ENCODE results near the gene EN2.

The EN2 gene

DNA sequence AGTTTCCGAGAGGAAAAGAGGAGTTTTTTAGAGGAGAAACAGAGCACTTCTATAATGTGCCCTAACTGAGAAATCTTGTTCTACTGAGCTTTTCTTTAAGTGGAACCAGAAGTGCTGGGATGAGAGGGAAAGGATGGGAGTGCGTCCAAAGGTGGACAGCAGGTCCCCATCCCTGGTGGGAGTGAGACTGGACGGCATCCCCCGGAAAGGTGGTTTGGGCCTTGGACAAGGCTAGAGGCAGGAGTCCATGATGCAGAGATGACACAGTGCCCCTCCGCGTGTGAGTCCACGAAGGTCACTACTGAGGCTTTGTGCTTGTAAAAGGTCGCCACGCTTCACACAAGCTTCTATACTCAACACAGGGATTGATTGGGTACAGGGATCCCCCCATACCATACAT is 6.1 kb upstream of the EN2 start:
- no peak for FAIRE-seq

DNA sequence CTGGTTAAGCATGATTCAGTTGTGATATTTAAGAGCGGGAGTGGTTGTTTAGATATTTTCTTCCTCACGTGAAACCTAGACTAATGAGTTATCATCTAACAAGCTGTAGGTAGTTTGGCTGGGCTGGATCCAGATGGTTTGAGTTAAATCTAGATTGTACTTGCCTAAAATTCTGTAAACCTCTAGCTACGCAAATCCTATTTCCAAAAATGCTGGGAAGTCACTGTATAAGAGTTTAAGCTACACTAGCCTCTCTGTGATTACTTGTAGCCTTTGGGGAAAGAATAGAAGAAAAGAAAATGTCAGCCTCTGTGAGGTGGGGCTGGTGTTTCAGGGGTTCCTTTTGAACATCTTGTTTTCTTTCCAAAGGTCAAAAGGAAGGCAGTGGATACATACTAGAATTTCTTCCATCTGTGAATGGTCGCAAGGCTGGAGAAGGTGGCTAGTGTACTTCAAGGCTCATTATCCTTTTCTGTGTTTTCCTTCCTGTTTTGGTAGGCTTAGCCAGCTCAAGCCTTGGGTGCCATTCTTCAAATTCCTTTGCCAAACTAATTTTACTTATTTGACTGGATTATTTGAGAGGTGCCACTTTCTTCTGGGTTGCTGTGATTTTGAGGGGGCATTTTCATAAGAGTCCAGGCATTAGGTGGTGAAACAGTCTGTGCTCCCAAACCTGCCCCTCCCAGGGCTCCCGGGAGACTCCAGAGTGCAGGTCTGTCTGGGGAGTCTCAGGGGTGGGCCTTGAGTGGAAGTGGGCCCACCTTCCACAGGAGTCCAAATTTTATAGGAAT is 5.2 kb upstream of the EN2 start:
- FAIRE-seq: no peak

- no peak for FAIRE-seq
These were observed 4.4 kb upstream of the EN2 start for GRCh38 chr7:155453296-155454182.

- no peak for FAIRE-seq
These were observed 3.5 kb upstream of the EN2 start for GRCh38 chr7:155454183-155455112.

- FAIRE-seq: no peak
These were observed 2.7 kb upstream of the EN2 start for GRCh38 chr7:155455132-155455693.

GRCh38 chr7:155455776-155456737 is 1.9 kb upstream of the EN2 start:
- FAIRE-seq: no peak

DNA sequence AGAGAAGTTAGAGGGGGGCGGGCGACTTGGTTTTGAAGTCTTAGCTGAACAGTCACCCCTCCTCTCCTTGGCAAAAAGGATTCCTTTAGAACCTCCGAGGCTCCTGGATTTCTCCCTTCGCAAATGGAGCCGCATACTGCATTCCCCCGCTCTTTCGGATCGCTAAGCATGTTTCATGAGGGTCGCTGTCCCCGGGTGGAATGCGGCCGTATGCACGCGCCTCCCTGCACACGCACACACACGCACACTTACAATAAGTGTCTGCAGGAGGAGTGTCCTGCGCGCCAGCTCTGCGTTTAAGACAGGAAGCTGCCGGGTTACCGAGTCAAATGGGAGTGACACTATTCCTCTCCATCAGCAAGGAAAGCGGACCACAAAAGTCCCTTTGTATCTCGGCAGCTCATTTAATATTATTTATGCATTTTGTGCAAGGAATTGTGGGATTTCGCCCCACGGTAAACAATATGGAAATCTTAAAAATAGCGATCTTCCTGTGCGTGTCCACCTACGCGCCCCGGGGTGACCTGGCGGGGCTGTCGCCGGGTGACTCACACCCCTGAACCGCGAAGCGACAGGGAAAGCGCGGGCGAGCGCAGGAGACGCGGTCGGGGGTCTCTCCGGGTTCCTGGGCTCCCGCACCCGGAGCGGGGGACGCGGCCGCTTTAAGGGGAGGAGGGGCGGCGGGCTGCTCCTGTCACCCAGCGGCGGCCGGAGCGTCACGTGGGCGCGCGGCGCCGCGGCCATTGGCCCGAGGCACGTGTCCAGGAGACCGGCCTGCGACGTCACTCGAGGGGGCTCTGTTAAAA is 988 bp upstream of the EN2 start:
- FAIRE-seq: no peak

GRCh38 chr7:155457544-155458110 is 302 bp upstream of the EN2 start:
- no peak for FAIRE-seq

GRCh38 chr7:155458878-155459699 is 1.2 kb downstream of the EN2 start:
- FAIRE-seq: no peak

DNA sequence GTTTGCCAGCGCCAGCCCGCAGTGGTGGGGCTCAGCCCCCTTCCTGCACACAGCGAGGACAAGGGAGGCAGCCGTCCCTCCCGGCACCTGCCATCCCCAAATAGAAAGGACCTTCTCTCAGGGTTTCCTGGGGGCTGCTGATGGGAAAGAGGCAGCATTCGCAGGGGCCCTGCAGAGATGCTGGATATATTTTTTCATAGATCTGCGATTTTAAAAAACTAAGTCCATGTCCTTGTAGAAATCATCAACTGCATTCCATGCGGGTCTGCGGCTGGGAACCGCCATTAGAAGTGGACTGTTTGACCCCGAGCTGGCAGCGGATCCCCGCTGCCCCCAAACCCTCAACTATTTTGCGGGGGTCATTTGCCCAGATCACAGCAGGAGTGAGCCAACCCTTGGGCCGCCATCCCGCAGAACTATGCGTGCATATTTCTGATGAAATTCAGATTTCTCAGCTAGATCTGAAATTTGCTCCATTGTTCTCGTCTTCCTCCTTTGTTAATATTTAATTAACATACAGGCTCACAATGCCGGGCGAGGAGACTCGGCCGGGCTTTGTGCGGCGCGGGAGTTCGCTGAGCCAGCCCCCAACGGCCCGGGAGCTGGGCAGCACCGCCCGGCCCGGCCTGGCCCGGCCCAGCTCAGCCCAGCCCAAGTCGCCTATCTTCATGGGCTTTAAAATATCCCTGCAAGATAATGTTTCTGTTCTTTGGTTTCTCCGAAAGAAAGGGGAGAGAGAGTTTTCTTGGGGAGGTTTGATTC is 2.0 kb downstream of the EN2 start:
- FAIRE-seq: no peak

DNA sequence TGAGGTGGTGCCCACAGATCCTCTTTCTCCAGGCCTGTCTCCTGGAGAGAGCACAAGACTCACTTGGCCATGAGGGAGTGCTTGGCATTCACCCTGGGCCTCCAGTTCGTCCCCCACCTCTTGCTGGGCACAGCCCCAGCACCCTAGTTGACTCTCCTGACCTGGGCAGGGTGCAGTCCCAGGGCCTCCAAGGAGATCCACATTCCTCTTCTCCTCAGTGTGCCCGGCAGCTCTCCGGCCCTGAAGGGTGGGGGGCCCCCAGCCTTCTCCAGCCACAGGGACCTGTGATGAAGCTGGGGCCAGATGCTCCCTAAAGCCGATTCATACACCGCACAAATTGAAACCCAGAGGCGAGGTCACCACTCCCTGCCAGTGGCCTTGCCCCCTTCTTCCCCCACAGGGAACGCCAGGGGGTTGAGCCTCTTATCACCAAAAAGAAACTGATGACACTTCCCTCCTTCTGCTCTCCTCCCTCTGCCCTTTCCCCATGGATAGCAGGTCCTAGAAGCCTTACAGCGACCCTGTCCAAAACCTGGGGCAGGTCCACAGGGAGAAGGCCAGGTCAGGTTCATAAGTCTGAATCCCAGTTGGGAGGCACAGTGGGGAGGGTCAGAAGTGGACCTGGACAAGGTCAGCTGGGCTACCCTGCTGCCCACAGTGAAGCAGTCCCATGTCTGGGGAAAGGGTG is 3.1 kb downstream of the EN2 start:
- FAIRE-seq: no peak

DNA sequence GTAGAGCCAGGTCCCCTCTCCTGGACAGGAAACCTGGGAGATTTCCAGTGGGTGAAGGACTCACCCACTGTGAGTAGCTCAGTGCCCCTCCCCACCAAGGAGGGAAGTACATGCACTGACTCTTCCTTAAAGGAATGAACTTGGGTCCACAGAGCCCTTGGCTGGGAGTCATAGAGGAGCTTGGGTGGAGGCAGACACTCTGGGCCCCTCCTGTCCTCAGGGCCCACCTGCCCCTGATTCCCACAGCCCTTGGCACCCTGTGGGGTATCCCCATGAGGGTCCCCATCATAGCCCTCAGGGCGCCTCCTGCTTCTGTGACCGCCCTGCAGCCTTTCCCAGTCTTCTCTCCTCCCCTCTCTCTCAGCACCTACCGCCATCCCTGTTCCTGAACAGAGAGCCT is 3.7 kb downstream of the EN2 start:
- FAIRE-seq: no peak

GRCh38 chr7:155462163-155462735 is 4.3 kb downstream of the EN2 start:
- FAIRE-seq: no peak

DNA sequence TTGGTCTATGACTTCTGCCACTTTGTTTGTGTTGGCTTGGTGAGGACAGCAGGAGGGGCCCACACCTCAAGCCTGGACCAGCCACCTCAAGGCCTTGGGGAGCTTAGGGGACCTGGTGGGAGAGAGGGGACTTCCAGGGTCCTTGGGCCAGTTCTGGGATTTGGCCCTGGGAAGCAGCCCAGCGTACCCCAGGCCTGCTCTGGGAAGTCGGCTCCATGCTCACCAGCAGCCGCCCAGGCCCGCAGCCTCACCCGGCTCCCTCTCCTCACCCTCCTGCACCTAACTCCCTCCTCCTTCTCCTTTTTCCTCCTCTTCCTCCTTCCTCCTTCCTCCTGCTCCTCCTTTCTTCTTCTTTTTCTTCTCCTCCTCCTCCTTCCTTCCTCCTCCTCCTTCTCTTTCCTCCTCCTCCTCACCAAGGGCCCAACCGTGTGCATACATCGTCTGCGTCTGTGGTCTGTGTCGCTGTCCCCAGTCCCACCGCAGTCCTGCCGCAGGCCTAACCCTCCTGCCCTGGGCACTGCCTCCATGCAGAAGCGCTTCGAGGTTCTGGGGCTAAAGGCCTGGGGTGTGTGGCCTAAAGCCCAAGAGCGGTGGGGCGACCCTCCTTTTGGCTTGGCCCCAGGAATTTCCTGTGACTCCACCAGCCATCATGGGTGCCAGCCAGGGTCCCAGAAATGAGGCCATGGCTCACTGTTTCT is 5.3 kb downstream of the EN2 start:
- no peak for FAIRE-seq

DNA sequence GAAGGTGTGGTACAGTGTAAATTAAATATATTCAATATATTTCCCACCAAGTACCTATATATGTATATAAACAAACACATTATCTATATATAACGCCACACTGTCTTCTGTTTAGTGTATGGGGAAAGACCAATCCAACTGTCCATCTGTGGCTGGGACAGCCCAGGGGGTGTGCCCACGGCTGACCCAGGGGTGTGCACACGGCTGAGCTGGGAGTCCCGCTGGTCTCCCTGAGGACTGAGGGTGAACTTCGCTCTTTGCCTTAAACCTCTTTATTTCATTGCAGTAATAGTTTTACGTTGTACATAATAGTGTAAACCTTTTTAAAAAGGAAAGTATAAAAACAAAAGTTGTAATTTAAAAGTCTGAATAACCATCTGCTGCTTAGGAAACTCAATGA is 6.3 kb downstream of the EN2 start:
- FAIRE-seq: no peak

DNA sequence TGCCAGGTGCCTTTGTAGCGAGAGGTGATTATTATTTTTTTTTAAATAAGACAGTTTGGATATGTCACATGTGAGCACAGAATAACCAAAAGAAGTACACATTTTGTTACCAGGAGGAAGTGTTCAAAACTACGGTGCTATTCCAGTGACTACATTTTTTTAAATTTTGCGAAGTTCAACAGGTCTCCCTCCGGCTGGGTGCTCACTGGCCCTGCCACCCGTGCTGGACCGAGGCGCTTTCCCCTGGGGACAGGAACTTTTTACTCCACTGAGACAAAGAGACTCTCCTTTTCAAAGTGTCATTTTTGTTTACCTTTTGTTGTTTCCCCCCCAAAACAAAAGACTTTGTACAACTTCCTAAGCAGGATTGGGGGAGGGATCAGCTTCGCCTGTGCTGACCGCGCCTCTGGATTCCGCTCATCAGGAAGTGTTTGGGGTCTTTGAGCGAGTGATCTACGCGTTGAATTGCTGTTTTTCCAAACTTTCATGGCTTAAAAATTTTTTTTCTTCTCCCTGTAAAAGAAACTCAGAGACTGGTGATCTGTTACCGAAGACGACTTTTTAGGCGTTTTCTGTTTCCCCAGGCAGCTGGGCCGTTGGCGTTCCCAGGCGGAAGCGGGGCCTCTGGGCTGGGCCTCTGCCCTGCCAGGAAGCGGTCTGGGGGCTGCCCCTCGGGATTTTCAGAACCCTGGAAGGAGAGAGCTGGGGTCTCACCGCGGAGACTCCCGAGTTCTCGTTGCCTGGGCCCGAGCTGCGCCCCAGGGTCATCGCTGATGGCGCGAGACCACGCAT is 7.2 kb downstream of the EN2 start:
- no peak for FAIRE-seq

Measured in G401.6 (cell line).